ENCODE measurements around the gene ANKS1A.

Gene ANKS1A

DNA sequence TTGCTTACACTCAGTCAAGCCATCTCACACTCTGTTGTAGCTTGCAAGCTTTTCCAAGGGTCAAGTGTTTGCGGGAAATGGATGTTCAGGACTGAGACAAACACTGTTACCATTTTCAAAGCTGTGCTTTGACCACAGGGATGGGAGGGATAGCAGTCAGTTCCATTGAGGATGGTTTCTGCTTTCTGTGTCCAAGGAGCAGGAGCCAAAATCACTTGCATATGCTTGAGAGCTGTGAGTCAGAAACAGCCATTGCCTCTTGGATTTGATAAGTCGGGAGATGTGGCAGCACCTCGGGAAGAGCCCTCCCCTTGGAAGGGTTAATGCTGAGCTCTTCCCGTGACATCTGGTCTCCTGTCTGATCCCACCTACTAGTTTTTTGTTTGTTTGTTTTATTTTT lies 166.8 kb downstream of the ANKS1A start:
- no peak for DNase-seq (ENCODE audit: low spot score)

DNA sequence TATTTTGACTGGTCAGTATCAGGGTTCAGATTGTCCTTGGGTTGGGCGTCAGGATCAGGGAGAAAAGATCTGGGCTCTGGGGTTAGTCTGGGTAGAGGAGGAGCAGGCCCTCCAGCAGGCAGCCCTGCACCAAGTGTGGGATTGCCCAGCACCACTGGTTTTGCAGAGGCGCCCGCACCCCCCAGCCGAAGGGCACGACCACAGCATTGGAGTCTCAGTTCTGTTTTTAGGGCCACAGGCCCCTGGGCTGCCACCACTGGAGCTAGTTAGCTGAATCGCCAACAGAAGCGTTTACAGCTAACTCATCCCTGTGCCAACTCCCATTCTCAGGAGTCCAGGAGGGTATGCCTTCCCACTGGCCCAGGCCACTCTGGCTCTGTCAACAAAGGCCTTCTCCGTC lies 167.9 kb downstream of the ANKS1A start:
- DNase-seq (ENCODE audit: low spot score): no peak

DNA sequence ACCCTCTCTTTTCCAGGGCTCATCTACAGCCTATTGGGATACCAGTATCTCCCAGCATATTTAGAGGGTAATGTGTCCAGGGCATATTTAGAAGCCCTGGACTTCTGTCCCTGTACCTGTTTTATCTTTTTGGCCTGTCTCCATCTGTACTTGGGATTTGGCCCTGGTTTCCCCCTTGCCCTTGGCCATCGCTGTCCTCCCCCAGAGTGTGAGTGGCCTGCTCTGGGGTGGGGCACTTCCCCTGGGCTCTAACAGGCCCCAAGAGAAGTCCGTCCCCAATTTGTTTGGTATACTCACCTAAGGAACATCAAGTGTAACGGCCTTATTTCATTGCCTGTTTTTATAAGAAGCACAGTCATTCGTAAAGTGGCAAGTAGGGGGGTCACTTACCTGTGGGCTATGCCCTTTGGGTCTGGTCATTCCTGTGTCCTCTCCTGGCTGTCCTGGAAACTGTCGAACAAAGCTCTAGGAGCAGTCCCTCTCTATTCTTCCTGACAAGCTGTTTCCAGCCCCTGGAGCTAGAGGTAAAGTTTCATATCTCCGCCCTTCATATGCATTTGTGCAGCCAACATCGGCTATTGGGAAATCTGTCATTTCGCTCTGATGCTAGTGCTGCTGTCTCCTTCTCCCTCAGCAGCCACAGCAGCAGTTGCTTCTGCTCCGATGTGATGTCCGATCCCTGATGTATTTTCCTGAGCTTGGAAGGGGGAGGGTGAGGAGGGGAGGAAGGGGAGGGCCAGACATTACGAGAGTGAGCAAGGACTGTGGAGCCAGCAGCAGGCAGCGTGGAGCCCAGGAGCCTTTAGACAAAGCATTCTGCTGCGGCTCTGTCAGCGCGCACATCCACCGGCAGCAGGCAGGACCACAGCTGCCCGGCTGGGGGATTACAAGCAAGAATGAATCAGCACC lies 168.6 kb downstream of the ANKS1A start:
- no peak for DNase-seq (ENCODE audit: low spot score)

DNA sequence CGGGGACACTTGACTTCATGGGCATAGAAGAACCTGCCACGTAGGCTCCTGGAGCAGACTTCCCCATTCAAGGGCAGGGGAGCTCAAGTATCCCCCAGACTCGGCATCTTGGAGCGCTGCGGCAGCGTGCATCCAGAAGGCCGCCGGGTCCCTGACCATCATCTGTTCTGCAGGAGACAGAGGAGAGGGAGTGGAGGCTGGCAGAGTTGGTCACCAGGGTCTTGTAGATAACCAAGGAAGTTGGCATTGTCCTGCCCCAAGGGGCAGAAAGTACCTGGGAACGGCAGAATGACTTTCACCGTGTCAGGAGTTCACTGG lies 169.3 kb downstream of the ANKS1A start:
- no peak for DNase-seq (ENCODE audit: low spot score)

DNA sequence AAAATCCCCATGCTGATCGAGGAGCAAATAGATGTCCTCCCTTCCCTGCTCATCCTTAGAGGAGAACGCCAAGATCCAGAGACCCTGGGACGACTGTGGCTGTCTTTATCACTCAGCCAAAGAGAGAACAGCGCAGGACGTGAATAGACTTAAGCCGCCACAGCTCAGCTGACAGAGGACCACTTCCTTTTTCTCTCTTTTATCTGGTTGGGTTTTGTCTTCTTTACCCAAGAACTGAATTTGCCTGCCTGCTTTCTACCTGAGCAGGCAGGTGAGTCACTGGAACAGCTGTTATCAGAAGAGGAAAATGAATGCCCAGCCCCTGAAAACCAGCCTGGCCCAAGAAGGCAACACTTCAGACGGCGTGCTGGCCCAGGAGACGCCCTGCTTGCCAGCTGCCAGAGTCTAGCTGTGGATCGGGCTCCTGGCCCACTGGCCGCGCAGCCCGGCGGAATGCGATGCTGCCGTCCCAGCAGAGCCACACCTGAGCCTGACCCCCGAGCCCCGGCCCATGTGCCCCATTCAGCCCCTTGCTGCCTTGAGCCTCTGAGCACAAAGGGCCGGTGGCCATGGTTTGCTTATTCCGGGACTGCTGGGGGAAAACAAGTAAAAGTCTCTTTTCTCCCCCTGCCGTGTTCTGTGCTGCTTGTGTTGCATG lies 169.9 kb downstream of the ANKS1A start:
- DNase-seq (ENCODE audit: low spot score): no peak

DNA sequence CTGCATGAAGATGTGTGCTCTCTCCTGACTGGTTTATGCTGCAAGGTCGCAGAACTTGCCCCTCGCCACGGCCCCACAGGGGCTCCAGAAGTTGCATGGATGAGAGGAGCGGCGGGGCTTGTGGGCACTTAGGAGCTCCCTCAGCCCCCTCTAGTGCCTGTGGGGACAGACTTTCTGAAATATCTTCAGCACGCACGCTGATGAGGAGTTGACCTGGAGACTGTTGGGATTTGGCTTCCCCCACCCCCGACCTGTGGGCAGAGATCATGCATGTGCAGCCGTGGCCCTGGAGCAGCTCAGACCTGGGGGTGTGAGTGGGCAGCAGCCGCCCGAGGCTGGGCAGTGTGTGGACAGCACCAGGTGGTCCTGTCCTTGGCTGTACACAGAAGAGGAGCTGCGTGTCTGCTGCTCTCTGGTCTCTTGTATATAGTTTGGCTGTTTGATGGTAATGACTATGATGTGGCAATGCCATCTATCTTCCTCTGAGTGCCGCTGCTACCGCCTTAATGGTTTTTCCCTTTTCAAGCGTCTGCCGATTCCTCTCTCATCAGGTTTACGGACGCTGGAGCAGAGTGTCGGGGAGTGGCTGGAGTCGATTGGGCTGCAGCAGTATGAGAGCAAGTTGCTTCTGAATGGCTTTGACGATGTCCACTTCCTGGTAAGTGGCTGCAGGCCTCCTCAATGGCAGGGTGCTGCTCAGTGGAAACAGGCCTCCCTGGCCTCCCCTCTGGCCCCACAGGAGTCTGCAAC lies 170.7 kb downstream of the ANKS1A start:
- DNase-seq (ENCODE audit: low spot score): no peak

DNA sequence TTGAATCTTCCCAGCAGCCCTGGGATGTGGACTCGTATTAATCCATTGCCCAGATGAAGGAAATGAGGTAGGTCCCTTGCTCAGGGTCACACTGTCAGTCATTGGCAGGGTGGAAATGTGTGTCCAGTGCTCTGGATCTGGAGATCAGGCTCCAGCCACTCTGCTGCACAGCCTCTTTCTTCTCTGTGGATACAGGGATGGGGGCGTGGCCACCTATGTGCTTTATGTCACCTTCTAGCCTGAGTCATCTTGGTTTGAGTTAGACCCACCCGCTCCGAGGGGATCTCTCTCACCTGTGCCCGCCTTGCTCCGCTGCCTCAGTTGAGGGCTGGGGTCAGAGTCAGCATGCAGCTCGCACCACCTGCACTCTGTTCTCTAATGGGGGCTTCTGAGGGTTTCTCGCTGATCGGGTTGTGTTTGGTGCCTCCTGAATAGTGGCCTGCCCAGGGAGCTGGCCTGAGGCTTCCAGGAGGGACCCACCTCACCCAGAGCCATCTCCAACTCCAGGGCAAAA lies 172.1 kb downstream of the ANKS1A start:
- no peak for DNase-seq (ENCODE audit: low spot score)

DNA sequence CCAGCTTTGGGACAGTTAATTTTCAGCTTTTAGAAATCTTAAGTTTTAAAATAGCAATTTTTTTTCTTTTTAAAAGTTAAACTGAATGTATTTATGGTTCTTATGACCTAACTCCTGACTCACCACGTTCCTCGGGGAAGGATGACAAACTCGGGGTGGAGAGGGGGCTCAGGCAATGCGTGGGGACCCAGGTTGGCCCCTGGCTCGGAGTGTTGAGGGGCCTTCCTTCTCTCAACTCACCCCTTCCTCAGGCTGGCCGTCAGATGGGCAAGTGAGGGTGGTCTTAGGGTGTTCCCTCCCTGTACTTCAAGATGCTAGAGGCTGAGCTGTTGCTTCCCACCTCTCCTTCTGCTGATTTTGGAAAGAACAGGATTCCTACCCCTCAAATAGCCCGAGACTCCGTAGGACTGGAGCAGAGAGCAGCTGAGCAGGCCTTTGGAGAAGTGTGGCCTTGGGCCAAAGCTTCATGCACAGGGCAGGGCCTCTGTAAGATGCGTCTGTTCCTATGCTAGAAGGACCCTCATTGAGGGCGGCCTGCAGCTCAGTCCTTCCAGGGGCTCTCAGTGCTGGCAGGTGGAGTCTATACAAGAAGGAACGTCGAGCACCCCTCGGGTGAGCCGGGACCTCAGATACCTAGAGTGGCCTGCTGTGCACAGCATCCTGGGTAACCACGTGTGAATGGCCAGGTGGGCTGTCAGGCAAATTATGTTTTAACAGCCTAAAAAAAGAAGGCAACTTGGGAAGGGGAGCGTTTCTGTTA lies 172.8 kb downstream of the ANKS1A start:
- no peak for DNase-seq (ENCODE audit: low spot score)

DNA sequence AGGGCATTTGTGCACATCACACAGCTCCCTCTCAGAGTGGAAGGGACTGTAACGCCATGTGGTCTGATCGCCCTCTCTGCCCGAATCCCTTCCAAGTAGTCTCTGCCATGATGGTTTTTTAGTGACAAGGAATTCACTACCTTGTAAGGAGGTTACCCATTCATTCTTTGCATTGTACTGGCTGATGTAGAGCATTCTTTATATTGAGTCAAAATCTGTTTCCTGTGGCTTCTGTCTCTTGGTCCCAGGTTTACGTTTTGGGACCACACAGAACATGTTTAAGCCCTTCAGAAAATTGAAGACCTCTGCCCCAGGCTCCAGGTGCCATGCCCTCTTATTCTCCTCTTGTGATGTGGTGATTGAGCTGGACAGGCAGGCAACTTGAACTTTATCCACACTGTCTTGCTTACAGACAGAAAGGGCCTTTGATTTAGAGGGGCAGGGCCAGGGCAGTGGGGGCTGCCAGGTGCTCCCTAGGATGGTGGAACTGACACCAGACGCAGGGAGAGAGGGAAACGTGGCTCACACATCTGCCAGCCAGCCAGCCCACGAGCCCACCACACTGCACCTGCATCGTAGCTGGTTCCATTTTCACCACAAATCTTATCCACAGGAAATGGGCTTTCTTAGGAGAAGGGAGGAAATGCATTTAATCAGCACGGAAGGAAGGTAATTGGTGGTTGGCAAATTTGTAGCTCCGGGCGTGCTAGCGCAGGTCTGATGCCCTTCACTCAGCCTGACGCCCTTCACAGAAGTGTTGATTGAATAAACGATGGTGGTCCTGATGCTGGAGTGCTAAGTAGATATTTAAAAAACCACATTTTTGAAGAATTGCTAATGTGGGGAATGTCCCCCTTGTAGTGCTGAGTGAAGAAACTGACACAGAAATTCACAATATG lies 173.9 kb downstream of the ANKS1A start:
- DNase-seq (ENCODE audit: low spot score): no peak

DNA sequence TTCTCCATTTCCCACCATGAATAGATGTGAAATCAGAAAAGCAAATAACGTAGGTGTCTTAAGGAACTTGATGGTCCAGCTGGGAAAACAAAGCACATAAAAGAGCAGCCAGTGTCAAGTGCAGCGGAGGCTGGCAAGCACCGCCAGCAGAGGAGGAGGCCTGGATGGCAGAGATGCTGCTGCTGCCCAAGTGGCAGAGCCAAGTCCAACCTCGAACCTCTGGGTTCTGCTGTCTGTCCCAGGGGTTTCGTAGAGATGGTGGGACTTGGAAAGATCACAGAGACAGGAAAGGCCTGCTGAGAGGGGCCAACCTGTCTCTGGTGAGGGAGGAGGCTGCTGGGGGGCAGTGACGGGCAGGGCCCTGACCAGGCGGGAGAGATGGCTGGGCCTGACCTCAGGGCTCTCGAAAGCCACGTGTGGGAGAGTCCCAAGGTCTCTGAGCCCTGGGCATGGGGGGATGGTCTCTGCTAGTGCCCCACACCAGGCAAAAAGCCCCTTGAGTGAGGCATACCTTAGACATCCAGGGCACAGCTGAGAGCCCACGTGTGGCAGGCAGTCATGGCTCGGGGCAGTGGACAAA lies 174.7 kb downstream of the ANKS1A start:
- no peak for DNase-seq (ENCODE audit: low spot score)

DNA sequence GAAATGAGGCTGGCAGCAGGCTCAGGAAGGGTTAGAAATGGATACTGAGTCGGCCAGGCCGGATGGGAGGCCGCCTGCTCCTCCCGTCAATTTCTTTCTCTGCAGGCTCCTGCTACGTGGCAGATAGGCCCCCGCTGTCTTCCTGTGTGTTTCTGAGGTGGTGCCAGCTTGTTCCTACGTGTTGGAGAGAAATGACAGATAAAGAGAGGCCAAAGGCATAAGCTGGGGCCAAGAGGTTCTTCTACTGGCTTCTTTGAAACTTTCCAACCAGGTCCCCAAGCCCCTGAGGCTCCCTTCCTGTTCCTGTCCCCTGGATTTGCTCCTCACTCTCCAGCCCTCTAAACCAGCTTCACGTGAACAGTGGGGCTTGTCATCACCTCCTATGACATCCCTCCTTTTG lies 175.2 kb downstream of the ANKS1A start:
- no peak for DNase-seq (ENCODE audit: low spot score)

DNA sequence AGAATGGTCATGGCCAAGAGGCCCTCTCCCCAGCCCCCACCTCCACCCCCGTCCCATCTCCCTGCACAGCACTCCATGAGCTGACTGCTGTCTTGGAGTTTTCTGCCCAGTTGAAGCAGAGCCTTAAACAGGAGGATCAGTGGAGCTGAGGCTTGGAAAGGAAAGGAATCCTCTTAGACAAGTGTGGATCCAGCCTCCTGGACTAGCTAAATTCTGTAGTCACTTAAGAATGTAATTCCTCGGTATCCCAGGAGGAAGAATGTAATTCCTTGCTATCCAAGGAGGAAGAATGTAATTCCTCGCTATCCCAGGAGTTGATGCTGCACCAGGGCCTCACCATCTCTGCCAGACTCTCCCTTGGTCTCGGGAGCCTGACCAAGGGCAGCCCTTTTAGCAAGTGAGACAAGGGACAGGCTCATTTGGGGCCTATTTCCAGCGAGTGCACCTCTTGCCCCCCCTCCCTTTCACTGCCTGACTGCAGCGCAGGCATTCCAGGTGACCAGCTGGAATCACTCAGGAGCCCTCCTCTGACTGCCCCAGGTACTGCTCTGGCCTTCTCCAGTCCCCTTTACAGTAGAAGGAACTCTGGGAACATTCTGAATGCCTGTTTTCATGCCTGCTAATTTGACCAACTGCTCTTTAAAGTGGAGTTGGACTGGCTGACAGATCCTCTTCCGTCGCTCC lies 175.8 kb downstream of the ANKS1A start:
- DNase-seq (ENCODE audit: low spot score): no peak

DNA sequence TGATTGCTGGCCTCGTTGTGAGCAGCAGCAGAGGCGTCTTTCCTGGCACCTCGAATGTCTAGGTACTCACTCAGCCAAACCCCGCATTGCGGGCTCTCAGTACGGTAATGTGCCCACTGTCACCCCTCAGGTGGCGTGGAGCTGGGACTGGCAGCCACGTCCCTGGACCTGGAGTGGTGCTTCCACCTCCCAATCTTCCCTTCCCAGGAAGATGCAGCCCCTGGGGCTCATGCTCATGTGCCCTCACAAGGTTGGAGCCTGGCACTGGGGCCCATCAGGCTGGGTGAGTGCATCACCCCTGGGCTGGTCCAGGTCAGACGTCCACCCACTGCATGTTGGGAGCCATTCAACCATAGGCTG lies 176.4 kb downstream of the ANKS1A start:
- DNase-seq (ENCODE audit: low spot score): no peak

DNA sequence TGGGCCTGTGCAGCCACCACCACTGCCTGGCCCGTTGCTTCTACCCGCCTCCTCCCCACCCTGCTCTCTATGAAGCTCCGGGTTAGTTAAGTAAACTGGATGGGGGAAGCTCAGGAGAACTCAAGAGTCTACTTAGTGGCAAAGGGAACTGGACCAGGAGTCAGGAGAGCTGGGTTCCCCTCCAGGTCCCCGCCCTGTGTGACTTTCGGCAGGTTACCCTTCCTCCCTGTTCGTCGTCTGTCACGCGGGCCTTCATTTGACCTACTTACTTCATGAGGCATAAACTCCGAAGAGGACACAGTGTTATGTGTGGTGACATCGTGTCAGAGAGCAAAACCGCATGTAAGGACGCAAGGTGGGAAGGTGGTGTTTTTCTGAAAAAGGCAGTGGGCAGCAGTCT lies 176.8 kb downstream of the ANKS1A start:
- DNase-seq (ENCODE audit: low spot score): no peak

DNA sequence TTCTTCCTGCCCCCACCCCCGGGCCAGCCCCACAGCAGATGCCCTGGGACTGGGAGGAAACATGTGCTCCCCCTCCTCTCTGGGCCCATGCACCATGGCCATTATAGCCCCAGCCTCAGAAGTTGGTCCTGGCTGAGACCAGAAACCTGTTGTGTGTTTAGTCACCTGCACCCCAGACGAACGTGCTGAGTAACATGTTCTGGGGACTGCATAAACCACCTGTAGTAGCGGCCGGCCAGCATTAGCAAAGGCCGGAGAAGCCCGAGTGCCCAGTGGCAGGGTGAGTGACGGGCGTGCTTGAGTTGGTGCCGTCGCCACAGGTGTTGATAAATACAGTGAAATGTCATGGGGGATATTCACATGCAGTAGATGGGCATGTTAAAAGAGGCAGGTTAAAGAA lies 178.2 kb downstream of the ANKS1A start:
- DNase-seq (ENCODE audit: low spot score): no peak

DNA sequence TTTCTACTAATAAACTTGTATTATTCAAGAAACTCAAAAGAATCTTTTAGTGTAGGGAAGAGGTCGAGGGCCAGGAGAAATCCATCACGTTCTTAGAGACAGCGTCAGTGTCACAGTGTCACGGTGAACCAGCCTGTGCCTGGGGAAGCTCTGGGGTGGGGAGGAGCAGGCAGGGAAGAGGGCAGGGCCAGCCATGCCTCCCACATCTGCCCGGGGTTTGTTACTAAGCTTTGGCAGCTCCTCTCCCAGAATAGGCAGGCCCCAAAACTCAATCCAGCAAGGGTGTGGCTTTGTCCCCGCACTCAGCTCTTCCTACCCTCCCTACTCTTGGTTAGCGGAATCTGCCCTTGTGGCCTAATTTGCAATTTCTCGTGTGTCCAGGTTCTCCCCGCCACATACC lies 179.2 kb downstream of the ANKS1A start:
- DNase-seq (ENCODE audit: low spot score): peak; percentile 59

DNA sequence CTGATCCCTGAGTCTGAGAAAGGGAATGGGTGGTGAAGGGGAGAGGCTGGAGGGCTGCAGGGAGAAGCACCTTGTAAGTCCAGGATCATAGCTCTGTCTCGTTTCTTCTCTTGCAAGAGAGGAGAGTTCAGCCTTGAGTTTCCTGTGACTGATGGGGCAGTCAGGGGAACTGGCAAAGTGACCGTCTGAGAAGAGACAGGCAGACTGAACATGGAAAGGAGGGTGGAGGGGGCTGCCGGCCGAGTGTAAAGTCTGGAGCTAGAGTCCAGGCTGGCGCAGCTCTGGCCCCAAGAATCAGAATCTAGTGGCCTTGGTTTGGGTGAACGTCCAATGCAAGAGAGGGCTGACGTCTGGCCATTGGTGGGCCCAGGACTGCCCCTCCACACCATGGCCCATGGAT lies 179.6 kb downstream of the ANKS1A start:
- DNase-seq (ENCODE audit: low spot score): no peak

DNA sequence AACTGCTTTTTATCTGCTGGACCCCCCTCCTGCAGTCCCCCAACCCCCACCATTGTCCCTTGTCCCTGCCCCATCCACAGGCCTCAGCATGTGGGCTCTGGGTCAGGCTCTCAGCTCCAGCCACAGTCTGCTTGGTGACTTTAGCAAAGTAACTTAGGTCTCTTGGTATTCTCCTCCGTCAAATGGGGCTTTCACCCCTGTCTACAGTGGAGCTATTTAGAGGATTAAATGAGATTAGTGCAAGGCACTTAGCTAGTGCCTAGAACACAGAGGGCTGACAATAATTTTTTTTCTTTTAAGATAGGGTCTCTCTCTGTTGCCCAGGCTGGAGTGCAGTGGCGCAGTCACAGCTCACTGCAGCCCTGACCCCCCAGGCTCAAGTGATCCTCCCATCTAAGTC lies 180.2 kb downstream of the ANKS1A start:
- DNase-seq (ENCODE audit: low spot score): no peak

DNA sequence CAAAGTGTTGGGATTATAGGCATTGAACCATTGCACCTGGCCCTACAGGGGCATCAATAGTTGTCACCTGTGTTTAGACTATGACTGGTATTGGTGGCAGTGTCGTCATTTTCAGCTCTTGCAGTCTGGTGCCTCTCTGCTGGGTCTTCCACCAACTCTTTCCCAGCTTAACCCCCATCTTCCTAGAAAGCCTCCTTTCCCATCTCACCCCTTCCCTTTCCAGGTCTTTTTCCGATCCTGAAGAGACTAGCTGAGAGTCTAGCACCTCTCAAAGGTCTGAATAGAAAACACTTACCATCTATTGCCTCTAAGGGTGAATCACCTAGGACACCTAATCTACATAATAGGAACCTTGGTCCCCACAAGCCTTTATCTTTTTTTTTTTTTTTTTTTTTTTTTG lies 181.1 kb downstream of the ANKS1A start:
- DNase-seq (ENCODE audit: low spot score): no peak

DNA sequence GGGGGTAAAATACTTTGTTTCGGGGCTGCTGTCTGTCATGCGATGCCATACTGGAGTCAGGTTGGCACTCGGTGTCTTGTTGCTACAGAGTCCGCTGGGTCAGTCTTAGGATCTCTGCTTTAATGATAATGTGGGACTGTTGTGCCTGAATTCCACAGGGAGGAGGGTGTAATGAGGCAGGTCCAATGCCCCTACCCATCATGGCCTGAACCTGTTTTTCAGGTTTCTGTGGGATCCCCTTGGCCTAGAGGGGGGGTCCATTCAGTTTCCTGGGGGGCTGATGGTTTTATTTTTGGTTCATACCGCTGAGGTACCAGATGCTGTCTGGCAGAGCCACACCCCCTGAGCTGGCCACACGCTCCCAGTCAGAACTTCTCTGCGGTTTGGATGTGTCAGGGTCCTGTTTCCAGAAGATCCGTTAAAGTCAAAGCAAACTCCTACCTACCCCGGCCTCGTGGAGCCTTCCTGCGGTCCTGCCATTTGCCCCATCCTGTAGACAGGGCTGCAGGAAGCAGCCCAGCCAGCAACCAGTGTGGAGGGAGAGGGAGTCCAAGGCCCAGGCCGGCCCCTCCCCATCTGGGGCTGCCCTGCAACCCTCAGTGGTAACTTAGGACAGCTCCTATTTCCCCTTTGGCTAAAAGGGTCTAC lies 182.4 kb downstream of the ANKS1A start:
- DNase-seq (ENCODE audit: low spot score): no peak
